Esophagus squamous epithelium (tissue), 5 donors: ENCODE data around the gene KRTAP10-8. TPM values are rescaled to one million over a fixed set of nuclear protein-coding genes. Genes with fewer than 3 reads are reported as not detected.
"Not testable (repeated sequence)": the region's sequence is repeated elsewhere in the genome, so short reads cannot be mapped to it uniquely, and the experiment has no call there.

Experiments used
- DNase-seq: peaks from one replicate; lab custom pipeline; 2025; lab: John Stamatoyannopoulos, UW
- H3K27ac ChIP-seq, 4 donors: fragments of 200-600 bp; sonication (generic); one replicate each; pipeline ENCODE4 v1.5.1; 2016 to 2019; ENCODE audit warnings: mild to moderate bottlenecking in 1 of 4
- H3K27me3 ChIP-seq, 4 donors: fragments of 200-600 bp; sonication (generic); 1 replicate in 3 of 4; 2 replicates in 1 of 4; pipeline versions ENCODE4 v1.5.1 to v1.6.0; 2017 to 2021; ENCODE audit warnings: antibody characterized with exemption in 1 of 4
- H3K36me3 ChIP-seq, 3 donors: fragments of 200-600 bp; sonication (generic); one replicate each; pipeline ENCODE4 v1.5.1; 2016 to 2019
- H3K4me1 ChIP-seq, 3 donors: fragments of 200-600 bp; sonication (generic); one replicate each; pipeline ENCODE4 v1.5.1; 2017 to 2019
- H3K4me3 ChIP-seq, 4 donors: fragments of 200-600 bp; sonication (generic); 1 replicate in 3 of 4; 2 replicates in 1 of 4; pipeline ENCODE4 v1.5.1; 2016 to 2019; ENCODE audit warnings: mild to moderate bottlenecking in 2 of 4, moderate library complexity in 1 of 4
- H3K9me3 ChIP-seq, 3 donors: fragments of 200-600 bp; sonication (generic); one replicate each; pipeline ENCODE4 v1.5.1; 2016 to 2019
- CTCF ChIP-seq, 6 experiments: fragments of 450-650 bp in 4 of 6; fragments of 200-600 bp in 2 of 6; sonication (generic) in 2 of 6; IDR thresholded peaks; one replicate each; pipeline ENCODE4 v1.5.1; 2016 to 2019; ENCODE audit warnings: antibody characterized with exemption in 6 of 6, mild to moderate bottlenecking in 4 of 6, moderate library complexity in 4 of 6
- POLR2A ChIP-seq, 4 donors: fragments of 450-650 bp; IDR thresholded peaks; one replicate each; pipeline ENCODE4 v1.6.1; 2017; ENCODE audit warnings: antibody characterized with exemption in 4 of 4, mild to moderate bottlenecking in 4 of 4, moderate library complexity in 3 of 4
- WGBS, 2 donors: methylation state at CpG; one replicate each; pipeline ENCODE4 v1.1.5; 2018; 5-methylcytosine and 5-hydroxymethylcytosine counted together
- intact Hi-C: fragments of 100-400 bp; cut with DNase I; formaldehyde crosslinking; loops from one replicate; pipeline ENCODE4 v1.15.0; 2022
- total RNA-seq, 4 donors: library from RNA; depleted of rRNA; stranded (reverse); fragments of >200 nt; gene quantifications; one replicate each; pipeline ENCODE4 v1.1.0, GENCODE V29; 2016
- donor health status: DM: yes; HTN: yes; CAD: no.

Gene KRTAP10-8
- total RNA-seq, 4 donors from 2014 or later, result not detected

- no peak for TF ChIP-seq POLR2A (IDR thresholded peaks at IDR 0.05)
- no peak for TF ChIP-seq CTCF (IDR thresholded peaks at IDR 0.05)
- H3K27ac ChIP-seq, result no peak overlapping the region
- DNase-seq, result no peak
- H3K9me3 ChIP-seq, result peaks cover 0 to 19% (median 0%) of the 10 kb centered on the region in 3 donors
- peaks cover 0 to 56% (median 0%) of the 10 kb centered on the region in 4 donors for H3K27me3 ChIP-seq
- no peaks in the 10 kb centered on the region for H3K4me1 ChIP-seq
- no peaks in the 10 kb centered on the region for H3K36me3 ChIP-seq
- no peak overlapping the region for H3K4me3 ChIP-seq
- intact Hi-C loops, result no loop called here
- WGBS, 2 donors, result no CpG with 5 or more reads among the region's 12 CpGs
These were observed 27.4 kb downstream of the KRTAP10-8 start for GRCh38 chr21:44639331-44639655.

GRCh38 chr21:44640761-44641160, 28.9 kb downstream of the KRTAP10-8 start:
- Histone ChIP-seq H3K4me3 (no peak overlapping the region), H3K9me3 (peaks cover 0 to 30% (median 8%) of the 10 kb centered on the region in 3 donors), H3K4me1 (no peaks in the 10 kb centered on the region), H3K27me3 (peaks cover 0 to 45% (median 0%) of the 10 kb centered on the region in 4 donors), H3K36me3 (no peaks in the 10 kb centered on the region), H3K27ac (no peak overlapping the region)
- no peak for DNase-seq
- intact Hi-C loops, result no loop called here
- 89 to 92% methylated on average over 2 to 5 of the region's 5 CpGs for WGBS, 2 donors
- no peak for TF ChIP-seq POLR2A (IDR thresholded peaks at IDR 0.05)
- TF ChIP-seq CTCF (IDR thresholded peaks at IDR 0.05), result no peak

- Histone ChIP-seq H3K27ac (no peak overlapping the region), H3K4me1 (no peaks in the 10 kb centered on the region), H3K36me3 (no peaks in the 10 kb centered on the region), H3K27me3 (peaks cover 0 to 46% (median 0%) of the 10 kb centered on the region in 4 donors), H3K4me3 (no peak overlapping the region), H3K9me3 (peaks cover 0 to 30% (median 8%) of the 10 kb centered on the region in 3 donors)
- WGBS, 2 donors, result 39 to 71% methylated on average over 14 of the region's 14 CpGs
- DNase-seq, result no peak
- TF ChIP-seq CTCF (IDR thresholded peaks at IDR 0.05) (no peak), POLR2A (IDR thresholded peaks at IDR 0.05) (no peak)
- intact Hi-C loops, result no loop called here
These were observed 31.9 kb downstream of the KRTAP10-8 start for GRCh38 chr21:44643741-44644310.

GRCh38 chr21:44644878-44645277, 33.0 kb downstream of the KRTAP10-8 start:
- no peak for DNase-seq
- peaks cover 0 to 39% (median 0%) of the 10 kb centered on the region in 4 donors for H3K27me3 ChIP-seq
- H3K4me3 ChIP-seq, result no peak overlapping the region
- TF ChIP-seq CTCF (IDR thresholded peaks at IDR 0.05) (no peak), POLR2A (IDR thresholded peaks at IDR 0.05) (no peak)
- no peaks in the 10 kb centered on the region for H3K4me1 ChIP-seq
- H3K36me3 ChIP-seq, result no peaks in the 10 kb centered on the region
- peaks cover 0 to 30% (median 8%) of the 10 kb centered on the region in 3 donors for H3K9me3 ChIP-seq
- intact Hi-C loops, result no loop called here
- WGBS, 2 donors, result 48 to 90% methylated on average over 2 of the region's 2 CpGs
- no peak overlapping the region for H3K27ac ChIP-seq

GRCh38 chr21:44646366-44647221, 34.7 kb downstream of the KRTAP10-8 start, which contains the start of gene KRTAP10-11:
Gene KRTAP10-11 (plus strand): TSS chr21:44646414. CDS start chr21:44646459, 45 bp downstream.
- H3K4me3 ChIP-seq, intact Hi-C loops, DNase-seq, H3K27ac ChIP-seq, H3K4me1 ChIP-seq, H3K36me3 ChIP-seq: not testable (repeated sequence)
- H3K9me3 ChIP-seq, result peaks cover 0 to 20% (median 8%) of the 10 kb centered on the region in 3 donors
- 24 to 57% methylated on average over 3 to 9 of the region's 21 CpGs for WGBS, 2 donors
- H3K27me3 ChIP-seq, result peaks cover 0 to 35% (median 0%) of the 10 kb centered on the region in 4 donors
